ENCODE measurements around the gene TACR1.

DNA sequence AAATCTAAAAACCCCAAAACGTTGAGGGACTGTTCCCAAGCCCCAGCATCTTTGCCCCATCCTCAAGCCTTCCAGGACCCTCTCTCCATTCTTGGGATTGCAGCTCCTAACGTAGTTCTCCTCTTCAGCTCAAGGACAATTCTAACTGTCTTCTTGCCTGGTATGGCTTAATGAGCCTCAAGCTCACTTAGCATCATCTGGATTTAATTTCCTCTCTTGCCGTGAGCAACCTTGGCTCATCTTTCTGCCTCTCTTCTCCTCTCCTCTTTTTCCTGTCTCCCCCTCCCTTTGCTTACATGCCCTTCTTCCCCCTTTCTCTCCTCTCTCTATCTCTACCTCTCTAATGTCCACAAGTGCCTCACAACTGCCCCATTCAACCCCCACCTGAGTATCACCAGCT lies 44.2 kb downstream of the TACR1 start:
- TF ChIP-seq CTCF (IDR thresholded peaks at IDR 0.05): no peak
- TF ChIP-seq POLR2A (IDR thresholded peaks at IDR 0.05): no peak
- no peak for TF ChIP-seq EP300 (IDR thresholded peaks at IDR 0.05)
- TF ChIP-seq POLR2AphosphoS5 (IDR thresholded peaks at IDR 0.05): no peak
